ENCODE results near the gene CD7.
"Not testable (repeated sequence)": the region's sequence is repeated elsewhere in the genome, so short reads cannot be mapped to it uniquely, and the experiment has no call there.

Gene CD7

DNA sequence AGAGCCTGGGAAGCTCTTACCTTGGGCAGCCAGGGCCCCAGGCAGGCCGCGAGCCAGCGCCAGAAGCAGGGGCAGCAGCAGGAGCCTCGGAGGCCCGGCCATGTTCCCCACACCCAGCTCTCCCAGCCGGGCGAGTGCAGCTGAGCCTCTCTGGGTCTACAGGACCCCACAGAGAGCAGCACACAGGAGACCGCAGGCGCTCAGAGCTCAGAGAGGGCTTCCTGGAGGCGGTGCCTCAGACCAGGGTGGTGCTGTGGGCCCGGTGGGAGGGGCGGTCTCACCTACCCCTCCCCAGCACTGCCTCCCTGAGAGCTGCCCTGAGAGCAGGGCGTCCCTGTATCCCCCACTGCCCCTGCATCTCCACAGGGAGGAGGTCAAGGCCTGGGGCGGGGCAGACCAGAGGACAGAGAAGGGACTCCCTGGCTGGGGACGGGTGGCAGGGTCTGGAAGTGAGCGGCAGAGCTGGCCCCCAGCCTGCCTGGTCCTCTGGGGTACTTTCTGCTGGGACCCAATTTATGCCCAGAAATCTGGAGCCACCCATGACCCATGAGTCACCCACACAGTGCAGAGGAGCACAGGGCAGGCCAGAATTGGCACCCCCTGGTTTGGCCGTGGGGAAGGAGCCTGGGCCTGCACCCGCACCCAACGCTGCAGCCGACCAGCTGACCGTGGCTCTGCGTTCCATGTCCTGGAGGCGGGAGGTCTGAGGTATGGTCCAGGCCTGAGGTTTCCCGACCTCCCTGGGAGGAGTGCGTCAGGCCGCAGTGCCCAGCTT lies at the start of gene CD7:
CD7 (minus strand) TSS at position 215 of the 775 bp plus-strand sequence; CDS start at position 102, 113 bp downstream.
- no peak for DNase-seq (ENCODE audit: low read depth)
- TF ChIP-seq, protein P1, sequence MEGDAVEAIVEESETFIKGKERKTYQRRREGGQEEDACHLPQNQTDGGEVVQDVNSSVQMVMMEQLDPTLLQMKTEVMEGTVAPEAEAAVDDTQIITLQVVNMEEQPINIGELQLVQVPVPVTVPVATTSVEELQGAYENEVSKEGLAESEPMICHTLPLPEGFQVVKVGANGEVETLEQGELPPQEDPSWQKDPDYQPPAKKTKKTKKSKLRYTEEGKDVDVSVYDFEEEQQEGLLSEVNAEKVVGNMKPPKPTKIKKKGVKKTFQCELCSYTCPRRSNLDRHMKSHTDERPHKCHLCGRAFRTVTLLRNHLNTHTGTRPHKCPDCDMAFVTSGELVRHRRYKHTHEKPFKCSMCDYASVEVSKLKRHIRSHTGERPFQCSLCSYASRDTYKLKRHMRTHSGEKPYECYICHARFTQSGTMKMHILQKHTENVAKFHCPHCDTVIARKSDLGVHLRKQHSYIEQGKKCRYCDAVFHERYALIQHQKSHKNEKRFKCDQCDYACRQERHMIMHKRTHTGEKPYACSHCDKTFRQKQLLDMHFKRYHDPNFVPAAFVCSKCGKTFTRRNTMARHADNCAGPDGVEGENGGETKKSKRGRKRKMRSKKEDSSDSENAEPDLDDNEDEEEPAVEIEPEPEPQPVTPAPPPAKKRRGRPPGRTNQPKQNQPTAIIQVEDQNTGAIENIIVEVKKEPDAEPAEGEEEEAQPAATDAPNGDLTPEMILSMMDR (IDR thresholded peaks at IDR 0.05; ENCODE audit: insufficient read depth, low read depth, low read length, missing control alignments): no peak
- H3K4me3 ChIP-seq (ENCODE audit: low read depth, low read length): no peak within 1 kb of the TSS

DNA sequence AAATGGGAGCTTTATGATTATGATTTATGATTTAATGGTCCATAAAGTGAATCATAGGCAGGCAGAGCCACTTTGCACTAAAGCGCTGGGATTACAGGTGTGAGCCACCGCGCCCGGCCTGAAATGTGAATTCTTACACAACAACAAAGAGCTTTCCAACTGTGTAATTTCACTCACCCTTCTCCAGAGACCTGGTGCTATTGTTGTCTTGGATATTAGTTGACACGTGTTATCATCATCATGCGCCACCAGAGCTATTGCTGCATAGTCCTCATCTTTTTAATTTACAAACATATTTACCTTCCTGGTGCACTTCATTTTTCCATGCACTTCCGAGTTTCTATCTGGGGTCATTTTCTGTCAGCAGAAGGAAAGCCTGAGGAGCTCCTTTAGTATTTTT lies 49.3 kb upstream of the CD7 start:
- TF ChIP-seq, protein P1 (IDR thresholded peaks at IDR 0.05; ENCODE audit: insufficient read depth, low read depth, low read length, missing control alignments): no peak
- no peak overlapping the region for H3K4me3 ChIP-seq (ENCODE audit: low read depth, low read length)
- DNase-seq (ENCODE audit: low read depth): no peak

DNA sequence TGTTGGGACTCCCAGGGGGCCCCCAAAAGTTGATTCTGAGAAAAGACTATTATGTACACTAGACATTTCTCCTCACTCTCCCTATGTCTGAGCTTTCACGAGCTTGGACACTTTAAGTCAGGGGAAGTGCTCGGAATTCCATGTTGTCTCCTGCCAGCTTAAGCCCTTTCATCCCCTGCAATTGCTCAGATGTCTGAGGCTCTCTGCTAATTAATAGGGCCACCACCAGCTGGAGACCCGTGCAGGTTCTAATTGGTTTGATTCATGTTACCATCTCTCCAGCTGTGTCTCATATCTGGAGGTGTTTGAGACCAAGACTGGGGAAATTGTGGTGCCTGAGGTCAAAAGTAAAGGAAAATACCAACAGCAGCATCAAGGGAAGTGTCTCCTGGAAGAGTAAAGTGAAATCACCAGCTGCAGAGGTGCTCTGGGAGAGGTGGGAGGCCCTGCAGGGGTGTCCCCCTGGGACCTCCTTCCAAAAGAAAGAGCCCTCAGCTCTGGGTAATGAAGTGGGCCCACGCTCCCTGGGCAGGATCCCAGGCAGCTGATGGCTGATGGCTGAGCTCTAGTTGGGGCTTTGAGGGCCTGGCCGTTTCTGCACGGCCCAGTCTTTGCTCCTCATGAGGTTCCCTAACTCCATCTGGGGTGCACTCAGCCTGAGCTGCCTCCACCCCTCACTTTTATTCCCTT lies 48.3 kb upstream of the CD7 start:
- DNase-seq (ENCODE audit: low read depth): no peak
- TF ChIP-seq, protein P1 (IDR thresholded peaks at IDR 0.05; ENCODE audit: insufficient read depth, low read depth, low read length, missing control alignments): no peak
- no peak overlapping the region for H3K4me3 ChIP-seq (ENCODE audit: low read depth, low read length)

DNA sequence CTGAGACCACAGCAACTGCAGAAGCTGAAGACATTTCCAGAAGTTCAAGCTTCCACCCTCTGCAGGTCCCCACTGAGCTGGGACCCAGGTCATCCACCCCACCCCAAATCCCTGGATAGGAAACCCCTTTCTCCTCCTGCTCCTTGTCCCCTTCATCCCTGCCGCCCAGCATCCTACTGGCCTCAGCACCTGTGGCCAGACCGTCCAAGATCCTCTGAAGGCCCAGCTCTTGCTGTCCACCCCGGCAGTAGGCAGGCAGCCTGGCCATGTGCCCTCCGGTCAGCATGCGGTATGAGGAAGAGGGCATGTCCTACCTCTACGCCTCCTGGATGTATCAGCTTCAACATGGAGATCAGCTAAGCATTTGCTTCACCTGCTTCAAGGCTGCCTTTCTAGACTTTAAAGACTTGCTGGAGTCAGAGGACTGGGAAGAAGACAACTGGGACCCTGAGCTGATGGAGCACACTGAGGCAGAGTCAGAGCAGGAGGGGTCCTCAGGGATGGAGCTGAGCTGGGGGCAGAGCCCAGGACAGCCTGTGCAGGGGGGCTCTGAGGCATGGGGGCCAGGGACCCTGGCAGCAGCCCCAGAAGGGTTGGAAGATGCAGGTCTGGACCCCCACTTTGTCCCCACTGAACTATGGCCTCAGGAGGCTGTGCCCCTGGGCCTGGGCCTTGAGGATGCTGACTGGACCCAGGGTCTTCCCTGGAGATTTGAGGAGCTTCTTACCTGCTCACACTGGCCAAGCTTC lies 44.7 kb upstream of the CD7 start:
- DNase-seq (ENCODE audit: low read depth): no peak
- H3K4me3 ChIP-seq (ENCODE audit: low read depth, low read length): no peak overlapping the region

DNA sequence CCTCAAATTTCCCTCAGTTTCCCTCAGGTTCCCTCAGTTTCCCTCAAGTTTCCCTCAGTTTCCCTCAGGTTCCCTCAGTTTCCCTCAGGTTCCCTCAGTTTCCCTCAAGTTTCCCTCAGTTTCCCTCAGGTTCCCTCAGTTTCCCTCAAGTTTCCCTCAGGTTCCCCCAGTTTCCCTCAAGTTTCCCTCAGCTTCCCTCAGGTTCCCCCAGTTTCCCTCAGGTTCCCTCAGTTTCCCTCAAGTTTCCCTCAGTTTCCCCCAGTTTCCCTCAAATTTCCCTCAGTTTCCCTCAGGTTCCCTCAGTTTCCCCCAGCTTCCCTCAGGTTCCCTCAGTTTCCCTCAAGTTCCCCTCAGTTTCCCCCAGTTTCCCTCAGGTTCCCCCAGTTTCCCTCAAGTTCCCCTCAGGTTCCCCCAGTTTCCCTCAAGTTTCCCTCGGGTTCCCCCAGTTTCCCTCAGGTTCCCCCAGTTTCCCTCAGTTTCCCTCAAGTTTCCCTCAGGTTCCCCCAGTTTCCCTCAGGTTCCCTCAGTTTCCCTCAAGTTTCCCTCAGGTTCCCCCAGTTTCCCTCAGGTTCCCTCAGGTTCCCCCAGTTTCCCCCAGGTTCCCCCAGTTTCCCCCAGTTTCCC lies 42.2 kb upstream of the CD7 start:
- DNase-seq (ENCODE audit: low read depth): peak; percentile 52
- H3K4me3 ChIP-seq (ENCODE audit: low read depth, low read length): not testable (repeated sequence)

More for the DNA sequence above, 44.7 kb upstream of the CD7 start:
- TF ChIP-seq, protein P1 (IDR thresholded peaks at IDR 0.05; ENCODE audit: insufficient read depth, low read depth, low read length, missing control alignments): no peak

DNA sequence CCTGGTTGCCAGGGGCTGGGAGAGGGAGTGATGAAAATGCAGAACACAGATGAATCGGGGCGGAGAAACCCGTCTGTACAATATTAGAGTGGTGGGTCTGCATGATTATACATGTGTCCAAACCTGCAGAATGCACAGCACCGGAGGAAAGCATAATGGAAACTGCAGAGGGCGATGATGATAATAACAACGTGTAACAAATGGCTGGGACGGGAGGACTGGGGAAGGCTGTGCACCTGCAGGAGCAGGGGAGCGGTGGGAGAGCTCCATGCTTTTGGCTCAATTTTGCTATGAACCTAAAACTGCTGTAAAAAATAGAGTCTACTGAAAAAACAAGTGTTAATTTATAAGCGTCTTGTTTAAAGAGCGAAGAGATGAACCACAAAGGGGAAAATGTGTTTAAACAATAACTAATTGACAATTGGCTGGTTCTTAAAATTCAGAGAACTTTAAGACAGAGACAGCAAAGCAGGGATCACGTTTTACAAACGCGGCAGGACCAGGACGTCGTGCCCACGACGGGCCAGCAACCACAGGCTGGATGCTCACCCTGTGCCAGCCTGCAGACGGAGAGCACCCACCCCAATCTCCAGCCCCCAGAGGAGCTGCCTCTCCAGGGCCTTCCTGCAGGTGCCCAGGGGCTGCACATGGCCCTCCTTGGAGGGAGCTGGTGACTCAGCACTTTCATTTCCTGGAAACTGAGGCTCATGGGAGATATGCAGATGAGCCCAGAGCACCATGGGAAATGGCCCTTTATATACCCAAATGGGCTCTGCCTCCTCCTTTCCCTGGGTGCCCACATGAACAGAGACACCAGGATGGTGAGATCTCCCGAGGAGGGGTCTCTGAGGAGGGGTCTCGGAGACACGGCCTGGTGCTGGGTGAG lies 41.3 kb upstream of the CD7 start, which contains the start of gene TEX19:
TEX19 (plus strand) TSS at position 783 of the 886 bp plus-strand sequence. CDS start 2,904 bp downstream, outside the sequence.
- peak; percentile 55 for DNase-seq (ENCODE audit: low read depth)
- TF ChIP-seq, protein P1 (IDR thresholded peaks at IDR 0.05; ENCODE audit: insufficient read depth, low read depth, low read length, missing control alignments): no peak
- H3K4me3 ChIP-seq (ENCODE audit: low read depth, low read length): no peak within 1 kb of the TSS
